ENCODE results near the gene WDR62. TPM values are rescaled to one million over a fixed set of nuclear protein-coding genes. Genes with fewer than 3 reads are reported as not detected.

Gene WDR62
- total RNA-seq, 1 donor from 2014 or later = 35.3 TPM

DNA sequence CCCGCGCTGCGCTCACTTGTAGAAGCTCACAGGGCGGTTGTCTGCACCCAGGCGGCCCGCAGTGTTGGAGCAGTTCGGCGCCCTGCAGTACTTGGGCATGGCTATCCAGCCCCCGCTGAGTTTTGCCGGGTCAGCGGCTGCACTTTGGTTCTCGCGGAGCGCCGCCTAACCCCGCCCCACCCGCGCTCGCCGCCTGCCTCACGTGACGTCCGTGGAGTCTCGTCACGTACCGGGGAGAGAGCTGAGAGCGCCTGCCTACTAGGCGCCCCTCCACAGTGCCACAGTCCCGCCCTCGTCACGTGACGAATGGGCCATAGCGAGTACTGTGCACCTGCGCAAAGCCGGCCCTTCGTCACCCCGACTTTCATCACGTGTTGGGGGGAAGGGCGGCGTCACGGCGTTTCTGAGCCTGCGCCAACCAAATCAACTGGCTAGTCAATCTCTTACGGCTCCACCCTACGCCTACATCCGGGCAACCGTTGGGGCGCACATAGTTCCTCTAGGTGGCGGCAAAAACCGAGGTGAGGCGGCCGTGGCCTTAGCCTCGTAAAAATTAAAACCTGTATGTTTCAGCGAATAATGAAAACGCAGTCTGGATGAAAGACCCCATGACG is 471 bp upstream of the WDR62 start, which contains the start of gene THAP8:
THAP8 (minus strand) TSS at position 167 of the 614 bp plus-strand sequence; CDS start at position 99, 68 bp downstream.
- DNase-seq (ENCODE audit: low read depth, low spot score) = peak; percentile 98
- H3K36me3 Mint-ChIP-seq (ENCODE audit: low read depth) = no peaks in the 10 kb centered on the region
- peak within 1 kb of the TSS; percentile 100 for H3K27ac Mint-ChIP-seq (ENCODE audit: unreplicated experiment)
- H3K4me1 Mint-ChIP-seq = peaks cover 39% of the 10 kb centered on the region
- H3K9me3 Mint-ChIP-seq = no peaks in the 10 kb centered on the region
- H3K4me3 Mint-ChIP-seq = peak within 1 kb of the TSS; percentile 96
- H3K27me3 Mint-ChIP-seq (ENCODE audit: low read depth) = no peaks in the 10 kb centered on the region
- TF ChIP-seq CTCF (conservative IDR thresholded peaks at IDR 0.05) = peak; percentile 57

- Mint-ChIP-seq H3K27me3 (ENCODE audit: low read depth) (no peaks in the 10 kb centered on the region), H3K4me3 (peak overlapping the region; percentile 87), H3K27ac (ENCODE audit: unreplicated experiment) (no peak overlapping the region), H3K4me1 (peaks cover 26% of the 10 kb centered on the region), H3K9me3 (no peaks in the 10 kb centered on the region), H3K36me3 (ENCODE audit: low read depth) (peaks cover 6% of the 10 kb centered on the region)
- TF ChIP-seq CTCF (conservative IDR thresholded peaks at IDR 0.05) = no peak
- DNase-seq (ENCODE audit: low read depth, low spot score) = no peak
Measured at GRCh38 chr19:36058481-36059179, 3.9 kb downstream of the WDR62 start.

- Mint-ChIP-seq H3K27ac (ENCODE audit: unreplicated experiment) (no peak overlapping the region), H3K36me3 (ENCODE audit: low read depth) (peaks cover 6% of the 10 kb centered on the region)
Measured at GRCh38 chr19:36059180-36059910, 4.6 kb downstream of the WDR62 start.

DNA sequence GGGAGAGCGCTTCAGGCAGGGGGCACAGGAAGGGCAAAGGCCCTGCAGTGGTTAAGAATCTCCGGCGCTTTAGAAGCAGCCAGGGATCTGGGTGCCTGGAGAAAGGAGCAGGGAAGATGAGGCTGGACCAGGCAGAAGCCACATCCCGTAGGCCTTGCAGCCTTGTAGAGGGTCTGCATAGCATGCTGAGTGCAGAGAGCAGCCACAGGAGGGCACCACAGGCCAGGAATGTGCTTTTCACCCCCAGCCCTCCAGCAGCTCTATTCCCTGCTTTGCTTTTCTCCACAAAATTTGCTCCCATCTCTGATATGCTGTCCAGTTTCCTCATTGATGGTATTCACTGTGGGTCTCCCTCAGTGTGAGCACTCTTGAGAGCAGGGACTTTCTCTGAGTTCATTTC is 5.7 kb downstream of the WDR62 start:
- Mint-ChIP-seq H3K27me3 (ENCODE audit: low read depth) (no peaks in the 10 kb centered on the region), H3K4me3 (peak overlapping the region; percentile 68), H3K9me3 (no peaks in the 10 kb centered on the region), H3K36me3 (ENCODE audit: low read depth) (peaks cover 11% of the 10 kb centered on the region), H3K27ac (ENCODE audit: unreplicated experiment) (no peak overlapping the region), H3K4me1 (peaks cover 13% of the 10 kb centered on the region)
- peak; percentile 9 for DNase-seq (ENCODE audit: low read depth, low spot score)
- peak; percentile 58 for TF ChIP-seq CTCF (conservative IDR thresholded peaks at IDR 0.05)

More at GRCh38 chr19:36059180-36059910, 4.6 kb downstream of the WDR62 start:
- Mint-ChIP-seq H3K4me1 (peaks cover 19% of the 10 kb centered on the region), H3K27me3 (ENCODE audit: low read depth) (no peaks in the 10 kb centered on the region), H3K4me3 (peak overlapping the region; percentile 87), H3K9me3 (no peaks in the 10 kb centered on the region)
- no peak for TF ChIP-seq CTCF (conservative IDR thresholded peaks at IDR 0.05)
- DNase-seq (ENCODE audit: low read depth, low spot score) = no peak

DNA sequence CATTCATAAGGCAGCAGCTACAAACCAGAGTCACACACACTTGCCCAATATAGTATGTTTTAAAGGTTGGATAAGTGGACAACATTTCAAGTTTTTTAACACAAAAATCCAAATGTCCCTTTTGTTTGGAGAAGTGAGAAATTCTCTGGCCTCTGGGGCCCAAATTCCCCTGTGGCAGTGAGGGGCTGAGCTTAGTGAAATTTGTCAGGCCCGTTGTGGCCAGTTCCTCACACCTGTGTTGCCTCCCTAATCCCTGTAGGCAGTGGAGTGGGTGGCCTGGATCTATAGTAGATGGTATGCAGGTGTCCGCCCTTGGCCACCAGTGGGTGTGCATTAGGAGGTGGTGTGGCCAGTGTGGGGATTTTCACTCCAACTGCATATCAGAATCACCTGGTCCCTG is 6.7 kb downstream of the WDR62 start:
- Mint-ChIP-seq H3K27ac (ENCODE audit: unreplicated experiment) (no peak overlapping the region), H3K4me3 (no peak overlapping the region), H3K36me3 (ENCODE audit: low read depth) (peaks cover 11% of the 10 kb centered on the region), H3K27me3 (ENCODE audit: low read depth) (no peaks in the 10 kb centered on the region), H3K9me3 (no peaks in the 10 kb centered on the region), H3K4me1 (peaks cover 6% of the 10 kb centered on the region)
- no peak for TF ChIP-seq CTCF (conservative IDR thresholded peaks at IDR 0.05)
- no peak for DNase-seq (ENCODE audit: low read depth, low spot score)

Measured in neural crest cell (in vitro differentiated cells).